ENCODE data around the gene RAPGEF5.

- TF ChIP-seq CTCF (IDR thresholded peaks at IDR 0.05 in 4 of 5, conservative IDR thresholded peaks at IDR 0.05 in 1 of 5), result no peak
- no peak for TF ChIP-seq POLR2A (IDR thresholded peaks at IDR 0.05)
Measured at GRCh38 chr7:22174574-22174953, 182.4 kb downstream of the RAPGEF5 start.

All from gastrocnemius medialis (tissue), 4 donors.